ENCODE results near the gene TRIM24. TPM values are rescaled to one million over a fixed set of nuclear protein-coding genes. Genes with fewer than 3 reads are reported as not detected.

The TRIM24 gene
- total RNA-seq, 1 donor from 2014 or later = 65.3 TPM

GRCh38 chr7:138608275-138608674, 148.2 kb downstream of the TRIM24 start:
- no peak for DNase-seq (ENCODE audit: extremely low read depth, low read depth, low spot score)

- no peak for DNase-seq (ENCODE audit: extremely low read depth, low read depth, low spot score)
Observed at GRCh38 chr7:138610671-138611170, 150.7 kb downstream of the TRIM24 start.

DNA sequence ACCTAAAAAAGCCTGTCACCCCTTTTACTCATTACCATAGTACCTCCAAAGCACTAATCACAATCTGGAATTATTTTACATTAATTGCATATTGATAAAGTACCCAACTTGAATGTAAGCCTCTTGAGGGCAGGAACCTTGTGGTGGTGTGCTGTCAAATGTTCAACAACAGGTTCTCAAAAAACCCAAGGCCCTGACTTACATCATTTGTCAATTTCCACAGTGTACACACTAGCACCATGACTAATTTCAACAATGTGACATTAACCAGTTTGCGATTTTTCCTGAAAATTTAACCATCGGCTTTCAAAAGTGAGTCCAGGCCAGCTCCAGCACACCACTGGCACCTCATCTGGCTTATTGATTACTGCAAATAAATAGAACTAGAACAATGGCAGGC, 153.6 kb downstream of the TRIM24 start:
- no peak for DNase-seq (ENCODE audit: extremely low read depth, low read depth, low spot score)

DNA sequence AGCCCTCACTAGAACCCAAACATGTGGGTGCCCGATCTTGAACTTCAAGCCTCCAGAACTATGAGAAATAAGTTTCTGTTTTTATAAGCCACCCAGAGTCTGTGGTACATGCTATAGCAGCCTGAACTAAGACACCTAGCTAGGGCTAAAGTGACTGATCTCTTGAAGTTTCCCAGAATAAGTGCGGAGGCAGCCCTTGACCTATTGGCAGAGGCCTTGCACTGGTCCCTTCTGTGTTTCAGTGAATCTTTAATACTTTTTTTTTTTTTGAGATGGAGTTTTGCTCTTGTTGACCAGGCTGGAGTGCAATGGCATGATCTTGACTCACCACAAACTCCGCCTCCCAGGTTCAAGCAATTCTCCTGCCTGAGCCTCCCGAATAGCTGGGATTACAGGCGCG, 156.0 kb downstream of the TRIM24 start:
- no peak for DNase-seq (ENCODE audit: extremely low read depth, low read depth, low spot score)

GRCh38 chr7:138618506-138618905, 158.4 kb downstream of the TRIM24 start:
- DNase-seq (ENCODE audit: extremely low read depth, low read depth, low spot score) = no peak

DNA sequence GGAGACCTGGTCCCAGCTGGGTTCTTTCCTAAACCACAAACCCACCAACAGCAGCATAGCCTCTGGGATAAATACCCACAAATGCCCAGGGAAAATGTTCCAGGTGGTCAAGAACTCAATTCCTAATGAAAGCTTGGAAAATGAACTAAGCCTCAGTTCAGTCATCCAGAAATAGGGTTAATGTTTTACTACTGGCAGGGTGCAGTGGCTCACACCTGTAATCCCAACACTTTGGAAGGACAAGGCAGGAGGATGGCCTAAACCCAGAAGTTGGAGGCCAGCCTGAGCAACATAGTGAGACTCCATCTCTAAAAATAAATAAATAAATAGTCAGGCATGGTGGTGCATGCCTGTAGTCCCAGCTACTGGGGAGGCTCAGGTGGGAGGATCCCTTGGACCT, 158.9 kb downstream of the TRIM24 start:
- DNase-seq (ENCODE audit: extremely low read depth, low read depth, low spot score) = no peak

DNA sequence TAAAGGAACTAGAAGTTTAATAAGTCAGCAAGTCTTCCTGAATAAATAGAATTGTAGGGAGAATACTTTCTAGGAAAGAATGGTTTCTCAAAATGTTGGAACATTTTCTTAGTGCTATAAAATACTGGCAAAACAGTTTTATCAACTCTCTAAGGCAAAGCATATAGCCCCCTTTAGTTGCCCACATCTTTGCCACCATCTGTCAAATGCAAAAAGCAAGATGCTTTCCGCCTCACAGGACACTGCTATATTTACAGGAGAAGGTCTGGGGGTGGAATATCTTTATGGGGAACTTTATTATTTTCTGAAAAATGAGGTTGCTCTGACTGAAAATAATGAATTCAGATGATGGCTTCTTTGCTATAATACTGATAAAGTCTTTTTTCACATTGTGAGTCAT, 162.8 kb downstream of the TRIM24 start:
- DNase-seq (ENCODE audit: extremely low read depth, low read depth, low spot score) = no peak

DNA sequence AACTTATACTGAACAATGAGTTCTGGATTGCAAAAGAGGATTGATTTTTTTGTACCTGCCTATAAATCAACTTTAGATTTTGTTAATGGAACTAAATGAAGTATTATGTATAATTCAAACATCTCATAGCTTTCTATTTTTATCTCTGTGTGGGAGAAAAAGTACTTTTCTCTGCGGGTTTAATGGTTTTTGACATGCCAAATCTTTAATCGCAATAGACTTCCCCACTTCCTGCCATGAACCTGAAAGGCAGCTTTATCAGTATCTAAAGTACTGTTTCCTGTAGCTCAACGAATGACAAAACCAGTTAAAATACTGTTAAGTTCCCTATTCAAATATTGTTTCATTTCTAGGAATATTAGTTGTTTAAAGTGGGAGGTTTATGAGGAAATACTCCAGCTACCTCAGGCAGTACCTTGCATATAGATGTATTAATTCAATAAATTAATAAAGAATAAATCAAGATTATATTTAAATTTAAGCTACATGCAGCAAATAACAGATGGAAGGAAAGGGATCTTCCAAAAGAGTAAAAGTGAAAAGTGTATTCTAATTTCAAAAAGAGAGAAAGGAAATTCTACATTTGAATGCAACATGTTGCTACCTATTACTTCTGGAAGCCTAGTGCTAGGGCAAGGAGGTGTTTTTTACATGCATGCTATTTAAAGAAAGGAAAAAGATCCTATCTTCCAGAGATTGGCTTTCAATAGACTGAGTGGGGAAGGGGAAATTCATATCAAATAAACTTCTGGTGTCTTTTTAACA, 165.2 kb downstream of the TRIM24 start:
- DNase-seq (ENCODE audit: extremely low read depth, low read depth, low spot score) = no peak

- no peak for DNase-seq (ENCODE audit: extremely low read depth, low read depth, low spot score)
Observed at GRCh38 chr7:138625849-138626230, 165.8 kb downstream of the TRIM24 start.

DNA sequence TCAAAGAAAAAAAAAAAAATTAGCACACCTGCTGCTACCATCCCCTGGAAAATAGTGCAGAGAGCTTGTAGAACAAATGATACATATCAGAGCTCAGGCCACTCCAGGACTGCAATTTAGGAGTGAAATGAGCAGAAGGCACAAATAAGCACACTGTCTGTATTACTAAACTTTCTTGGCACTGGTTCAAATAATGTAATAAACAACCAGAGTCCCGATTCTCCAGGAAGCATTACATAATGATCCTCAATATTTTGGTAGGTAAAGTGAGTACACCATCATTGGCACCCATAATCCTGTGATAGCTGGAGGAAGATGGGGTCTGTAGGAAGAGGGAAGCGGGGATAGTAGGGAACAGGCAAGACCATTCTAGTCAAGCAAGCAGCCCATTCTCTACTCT, 166.8 kb downstream of the TRIM24 start:
- no peak for DNase-seq (ENCODE audit: extremely low read depth, low read depth, low spot score)

GRCh38 chr7:138627361-138627760, 167.3 kb downstream of the TRIM24 start:
- DNase-seq (ENCODE audit: extremely low read depth, low read depth, low spot score) = no peak

DNA sequence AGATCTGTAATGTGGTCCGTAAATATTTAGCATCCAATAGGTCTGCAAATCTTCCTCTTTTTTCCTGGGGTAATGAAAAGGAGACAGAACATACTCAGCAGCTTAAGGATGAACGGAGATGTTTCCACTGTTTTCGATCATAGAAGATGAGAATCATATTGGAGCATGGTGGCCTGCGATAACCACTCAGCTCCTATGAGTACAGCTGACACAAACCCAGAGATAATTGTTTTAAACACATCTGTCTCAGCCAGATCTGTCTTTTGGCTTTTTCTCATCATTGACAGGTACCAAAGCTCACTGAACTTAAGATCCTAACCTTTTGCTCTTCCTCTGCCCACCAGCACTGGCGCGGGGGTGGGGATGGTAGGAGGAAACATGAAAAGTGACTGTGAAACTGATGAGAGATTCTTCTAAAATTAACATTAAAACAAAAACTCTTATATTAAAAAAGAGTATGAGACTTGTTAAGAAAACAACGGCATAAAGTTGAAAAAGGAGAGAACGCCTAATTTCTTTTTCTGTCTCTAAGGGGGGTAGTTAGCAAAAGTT, 170.1 kb downstream of the TRIM24 start:
- no peak for DNase-seq (ENCODE audit: extremely low read depth, low read depth, low spot score)

- no peak for DNase-seq (ENCODE audit: extremely low read depth, low read depth, low spot score)
Observed at GRCh38 chr7:138632384-138632783, 172.3 kb downstream of the TRIM24 start.

GRCh38 chr7:138632826-138633602, 173.0 kb downstream of the TRIM24 start:
- DNase-seq (ENCODE audit: extremely low read depth, low read depth, low spot score) = no peak

Other genes starting within 250 kb of the TRIM24 start
- not detected in 2 replicates for gene SVOPL, start 241.1 kb downstream of the TRIM24 start, total RNA-seq

Data from glomerular endothelial cell (primary cell).